Panc1 (cell line): ENCODE data around the gene EPHA3.

Experiments
- CTCF ChIP-seq: fragments of 450-650 bp; IDR thresholded peaks from 2 replicates; pipeline ENCODE4 v1.5.1; 2017; ENCODE audit warnings: mild to moderate bottlenecking
- POLR2AphosphoS5 ChIP-seq: IDR thresholded peaks from 2 replicates; pipeline ENCODE4 v1.6.1; 2012; ENCODE audit warnings: mild to moderate bottlenecking, low read depth, low read length, moderate library complexity
- REST ChIP-seq, 2 experiments: IDR thresholded peaks; 2 replicates each; pipeline ENCODE4 v1.6.1; 2011 to 2012; ENCODE audit warnings: low read depth in 2 of 2, control low read depth in 1 of 2, low read length in 1 of 2, mild to moderate bottlenecking in 1 of 2, moderate library complexity in 1 of 2; ENCODE audit not compliant: insufficient read depth in 1 of 2
- SIN3A ChIP-seq: IDR thresholded peaks from 2 replicates; pipeline ENCODE4 v1.6.1; 2012; ENCODE audit warnings: low read depth, mild to moderate bottlenecking, low read length, moderate library complexity, borderline replicate concordance; ENCODE audit not compliant: insufficient read depth
- TCF7L2 ChIP-seq: IDR thresholded peaks from 2 replicates; pipeline ENCODE4 v1.6.1; 2011; ENCODE audit warnings: mild to moderate bottlenecking, low read depth, low read length, inconsistent platforms

- TF ChIP-seq CTCF (no peak), SIN3A (no peak), POLR2AphosphoS5 (no peak), REST (IDR thresholded peaks at IDR 0.05; ENCODE audit: insufficient read depth in 1 of 2, low read depth in 2 of 2, low read length in 1 of 2) (no peak), TCF7L2 (no peak)
These were observed 225.0 kb downstream of the EPHA3 start for GRCh38 chr3:89332386-89332785.
